HG02884 (cell line): Measurements from ENCODE around the gene CAPN3.

Experiments
- ATAC-seq: cut with Tn5 transposase; IDR thresholded peaks from one replicate; pipeline ENCODE4 v1.9.1; 2021; ENCODE audit warnings: mild to moderate bottlenecking, moderate library complexity; ENCODE audit not compliant: unreplicated experiment

CAPN3 gene

GRCh38 chr15:42449770-42450424 lies 90.6 kb downstream of the CAPN3 start:
- no peak for ATAC-seq

GRCh38 chr15:42450425-42450790 lies 91.1 kb downstream of the CAPN3 start:
- no peak for ATAC-seq

GRCh38 chr15:42453826-42454225 lies 94.5 kb downstream of the CAPN3 start:
- no peak for ATAC-seq

DNA sequence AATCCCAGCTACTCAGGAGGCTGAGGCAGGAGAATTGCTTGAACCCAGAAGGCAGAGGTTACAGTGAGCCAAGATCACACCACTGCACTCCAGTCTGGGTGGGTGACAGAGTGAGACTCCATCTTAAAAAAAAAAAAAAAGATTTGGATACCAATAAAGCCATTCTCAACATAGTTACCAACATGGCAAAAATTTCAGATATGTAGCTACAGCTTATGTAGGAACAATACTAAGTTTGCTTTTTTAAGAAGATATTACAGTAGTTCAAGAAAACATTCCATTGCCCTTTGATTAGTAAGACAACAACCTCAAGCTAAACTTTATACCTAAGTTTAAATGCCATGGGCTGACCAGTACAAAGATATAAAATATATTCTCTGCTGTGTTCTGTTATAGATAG lies 97.2 kb downstream of the CAPN3 start:
- ATAC-seq, result no peak

GRCh38 chr15:42456971-42457370 lies 97.7 kb downstream of the CAPN3 start:
- ATAC-seq, result no peak

GRCh38 chr15:42457445-42458442 lies 98.4 kb downstream of the CAPN3 start:
- ATAC-seq, result no peak

GRCh38 chr15:42461261-42461660 lies 102.0 kb downstream of the CAPN3 start:
- ATAC-seq, result no peak
